Measurements from ENCODE around the gene ROBO2. TPM values are rescaled to one million over a fixed set of nuclear protein-coding genes. Genes with fewer than 3 reads are reported as not detected.

The ROBO2 gene
- total RNA-seq, 1 experiment from 2014 or later = 4.4 TPM

GRCh38 chr3:77466562-77467115, 426.7 kb downstream of the ROBO2 start:
- Histone ChIP-seq H3K27me3 (ENCODE audit: control insufficient read depth, insufficient read depth, low read length) (no peaks in the 10 kb centered on the region), H3K36me3 (replicated peaks; ENCODE audit: control insufficient read depth, insufficient read depth, low read length) (no peaks in the 10 kb centered on the region)

DNA sequence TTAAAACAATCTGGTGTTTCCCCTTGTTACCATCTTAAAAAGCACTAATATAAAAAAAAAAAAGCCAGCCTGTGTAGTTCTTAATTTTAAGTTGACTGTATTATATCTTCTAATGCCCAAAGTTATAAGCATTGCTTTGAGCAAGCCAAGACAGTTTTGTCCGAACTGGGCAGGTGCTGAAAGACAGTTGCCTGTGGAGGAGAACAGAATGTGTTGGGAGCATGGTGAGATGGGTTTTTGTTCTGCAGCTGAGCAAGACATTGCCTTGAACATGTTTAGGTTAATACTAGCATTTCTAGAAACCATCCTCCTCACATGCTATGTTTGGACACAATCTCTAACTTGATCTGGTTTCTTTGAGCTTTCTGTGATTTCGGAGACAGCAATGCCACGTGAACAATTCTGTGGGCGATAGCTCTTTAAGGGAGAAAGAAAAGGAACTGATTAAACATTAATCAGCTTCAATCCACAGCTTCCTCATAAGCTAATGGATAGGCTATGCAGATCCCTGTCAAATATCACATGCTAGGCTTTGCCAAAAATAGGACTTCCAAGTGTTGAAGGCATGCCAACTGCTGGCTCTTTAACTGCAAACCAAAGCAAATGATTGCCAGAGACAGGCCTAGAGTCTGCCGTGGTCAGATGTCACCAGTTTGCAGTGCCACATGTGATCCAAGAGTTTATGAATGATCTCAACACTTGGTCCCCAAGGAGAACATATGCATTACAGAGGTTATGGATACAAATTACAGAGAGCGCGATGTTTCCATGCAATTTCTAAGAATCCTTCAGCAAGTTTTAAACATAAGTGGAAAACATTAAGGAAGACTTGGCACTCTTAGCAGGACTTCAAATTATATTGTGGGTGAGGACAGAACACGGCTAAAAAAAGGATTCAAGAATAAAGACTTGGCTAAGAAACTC, 428.1 kb downstream of the ROBO2 start:
- Histone ChIP-seq H3K4me3 (ENCODE audit: insufficient read depth, low read depth, low read length) (no peak overlapping the region), H3K27me3 (ENCODE audit: control insufficient read depth, insufficient read depth, low read length) (no peaks in the 10 kb centered on the region), H3K36me3 (replicated peaks; ENCODE audit: control insufficient read depth, insufficient read depth, low read length) (no peaks in the 10 kb centered on the region)
- no peak for DNase-seq

More at GRCh38 chr3:77466562-77467115, 426.7 kb downstream of the ROBO2 start:
- no peak overlapping the region for H3K4me3 ChIP-seq (ENCODE audit: insufficient read depth, low read depth, low read length)
- DNase-seq = no peak

GRCh38 chr3:77468626-77469020, 428.7 kb downstream of the ROBO2 start:
- DNase-seq = no peak
- Histone ChIP-seq H3K27me3 (ENCODE audit: control insufficient read depth, insufficient read depth, low read length) (no peaks in the 10 kb centered on the region), H3K36me3 (replicated peaks; ENCODE audit: control insufficient read depth, insufficient read depth, low read length) (no peaks in the 10 kb centered on the region), H3K4me3 (ENCODE audit: insufficient read depth, low read depth, low read length) (no peak overlapping the region)

GRCh38 chr3:77475507-77475906, 435.6 kb downstream of the ROBO2 start:
- H3K4me3 ChIP-seq (ENCODE audit: insufficient read depth, low read depth, low read length) = no peak overlapping the region
- H3K27me3 ChIP-seq (ENCODE audit: control insufficient read depth, insufficient read depth, low read length) = no peaks in the 10 kb centered on the region
- DNase-seq = peak; percentile 26
- H3K36me3 ChIP-seq (replicated peaks; ENCODE audit: control insufficient read depth, insufficient read depth, low read length) = no peaks in the 10 kb centered on the region

DNA sequence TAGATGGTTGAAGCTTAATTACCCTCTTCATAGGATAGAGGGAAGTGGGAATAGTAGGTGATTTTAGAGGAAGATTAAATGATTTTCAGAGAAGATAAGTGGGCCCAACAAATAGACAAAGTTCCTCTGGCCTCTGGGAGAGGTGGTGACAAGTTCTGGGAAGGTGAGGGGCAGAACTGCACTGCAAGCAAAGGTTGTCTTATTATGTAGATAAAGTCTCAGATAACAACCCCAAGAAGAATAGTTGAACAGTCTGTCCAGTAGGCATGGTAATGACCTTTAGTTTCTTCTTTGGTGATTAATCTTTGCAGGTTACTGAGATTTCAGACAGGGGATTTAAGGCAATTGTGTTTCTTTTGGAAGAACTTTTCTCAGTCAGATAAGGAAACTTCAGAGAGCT, 439.1 kb downstream of the ROBO2 start:
- H3K4me3 ChIP-seq (ENCODE audit: insufficient read depth, low read depth, low read length) = no peak overlapping the region
- no peaks in the 10 kb centered on the region for H3K27me3 ChIP-seq (ENCODE audit: control insufficient read depth, insufficient read depth, low read length)
- no peak for DNase-seq

DNA sequence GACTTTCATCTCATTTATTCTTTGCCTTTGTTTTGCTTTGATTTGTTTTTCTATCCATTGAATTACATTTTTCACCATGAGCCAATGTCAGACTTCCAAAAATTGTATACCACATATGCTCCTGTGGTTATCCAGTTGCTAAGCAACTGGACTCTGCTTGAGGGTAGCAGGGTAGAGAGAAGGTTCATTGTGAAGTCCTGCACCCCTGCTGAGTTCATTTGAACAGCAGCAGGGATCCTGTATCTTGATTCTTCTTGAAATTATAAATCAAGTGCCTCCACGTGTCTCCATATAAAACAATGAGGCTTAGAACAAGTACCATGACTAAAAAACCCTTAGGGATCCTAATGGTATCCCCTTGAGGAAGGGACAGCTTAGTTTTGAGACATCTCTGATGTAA, 449.3 kb downstream of the ROBO2 start:
- no peaks in the 10 kb centered on the region for H3K36me3 ChIP-seq (replicated peaks; ENCODE audit: control insufficient read depth, insufficient read depth, low read length)
- H3K27me3 ChIP-seq (ENCODE audit: control insufficient read depth, insufficient read depth, low read length) = no peaks in the 10 kb centered on the region
- no peak overlapping the region for H3K4me3 ChIP-seq (ENCODE audit: insufficient read depth, low read depth, low read length)
- DNase-seq = no peak

More for the DNA sequence above, 439.1 kb downstream of the ROBO2 start:
- H3K36me3 ChIP-seq (replicated peaks; ENCODE audit: control insufficient read depth, insufficient read depth, low read length) = no peaks in the 10 kb centered on the region

- Histone ChIP-seq H3K27me3 (ENCODE audit: control insufficient read depth, insufficient read depth, low read length) (no peaks in the 10 kb centered on the region), H3K4me3 (ENCODE audit: insufficient read depth, low read depth, low read length) (no peak overlapping the region), H3K36me3 (replicated peaks; ENCODE audit: control insufficient read depth, insufficient read depth, low read length) (no peaks in the 10 kb centered on the region)
- no peak for DNase-seq
Measured at GRCh38 chr3:77491961-77492360, 452.1 kb downstream of the ROBO2 start.

DNA sequence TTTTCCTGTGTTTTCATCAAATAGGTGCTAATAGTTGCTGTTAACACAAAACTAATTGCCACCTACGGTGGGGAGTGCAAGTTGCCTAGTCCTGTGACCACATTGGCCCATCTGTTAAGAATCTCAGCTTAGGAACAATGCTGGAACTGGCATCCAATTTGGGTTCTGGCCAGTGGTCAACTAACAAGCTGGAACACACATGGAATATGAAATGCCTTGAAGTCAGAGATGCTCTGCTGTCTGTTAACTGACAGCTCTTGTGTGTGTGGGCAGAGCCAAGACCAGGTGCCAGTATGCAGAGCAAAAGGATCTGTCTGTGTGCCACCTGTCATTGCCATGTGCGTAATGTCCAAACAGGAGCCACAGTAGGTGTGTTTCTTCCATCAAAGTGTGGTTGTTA, 460.8 kb downstream of the ROBO2 start:
- H3K36me3 ChIP-seq (replicated peaks; ENCODE audit: control insufficient read depth, insufficient read depth, low read length) = no peaks in the 10 kb centered on the region
- no peak for DNase-seq
- no peaks in the 10 kb centered on the region for H3K27me3 ChIP-seq (ENCODE audit: control insufficient read depth, insufficient read depth, low read length)
- no peak overlapping the region for H3K4me3 ChIP-seq (ENCODE audit: insufficient read depth, low read depth, low read length)

- DNase-seq = no peak
- no peaks in the 10 kb centered on the region for H3K27me3 ChIP-seq (ENCODE audit: control insufficient read depth, insufficient read depth, low read length)
- H3K36me3 ChIP-seq (replicated peaks; ENCODE audit: control insufficient read depth, insufficient read depth, low read length) = no peaks in the 10 kb centered on the region
- H3K4me3 ChIP-seq (ENCODE audit: insufficient read depth, low read depth, low read length) = no peak overlapping the region
Measured at GRCh38 chr3:77506384-77506783, 466.5 kb downstream of the ROBO2 start.

GRCh38 chr3:77513542-77513941, 473.6 kb downstream of the ROBO2 start:
- no peaks in the 10 kb centered on the region for H3K27me3 ChIP-seq (ENCODE audit: control insufficient read depth, insufficient read depth, low read length)
- no peaks in the 10 kb centered on the region for H3K36me3 ChIP-seq (replicated peaks; ENCODE audit: control insufficient read depth, insufficient read depth, low read length)
- no peak overlapping the region for H3K4me3 ChIP-seq (ENCODE audit: insufficient read depth, low read depth, low read length)
- no peak for DNase-seq

DNA sequence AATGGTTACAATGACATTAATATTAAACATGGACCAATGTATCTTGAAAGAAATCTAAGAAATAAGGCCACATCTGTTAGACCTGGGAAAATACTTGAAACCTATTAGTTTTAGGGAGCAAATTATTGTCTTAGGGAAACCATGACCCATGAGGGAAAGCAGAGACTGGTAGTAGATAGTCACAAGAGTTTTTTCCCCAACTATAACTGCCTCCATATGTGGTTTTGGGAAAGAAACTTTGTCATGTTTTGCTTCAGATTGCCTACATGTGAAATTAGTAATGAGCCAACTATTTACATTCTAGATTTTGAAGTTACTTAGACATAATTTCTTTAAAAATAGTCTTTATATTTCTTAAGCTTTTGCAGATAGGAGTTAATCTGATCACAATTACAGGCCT, 474.9 kb downstream of the ROBO2 start:
- H3K36me3 ChIP-seq (replicated peaks; ENCODE audit: control insufficient read depth, insufficient read depth, low read length) = no peaks in the 10 kb centered on the region
- no peaks in the 10 kb centered on the region for H3K27me3 ChIP-seq (ENCODE audit: control insufficient read depth, insufficient read depth, low read length)
- no peak overlapping the region for H3K4me3 ChIP-seq (ENCODE audit: insufficient read depth, low read depth, low read length)
- DNase-seq = no peak

GRCh38 chr3:77524463-77524862, 484.6 kb downstream of the ROBO2 start:
- no peaks in the 10 kb centered on the region for H3K36me3 ChIP-seq (replicated peaks; ENCODE audit: control insufficient read depth, insufficient read depth, low read length)
- H3K27me3 ChIP-seq (ENCODE audit: control insufficient read depth, insufficient read depth, low read length) = peaks cover 2% of the 10 kb centered on the region; the same call in 1 of the 2 replicates
- no peak overlapping the region for H3K4me3 ChIP-seq (ENCODE audit: insufficient read depth, low read depth, low read length)
- DNase-seq = no peak

DNA sequence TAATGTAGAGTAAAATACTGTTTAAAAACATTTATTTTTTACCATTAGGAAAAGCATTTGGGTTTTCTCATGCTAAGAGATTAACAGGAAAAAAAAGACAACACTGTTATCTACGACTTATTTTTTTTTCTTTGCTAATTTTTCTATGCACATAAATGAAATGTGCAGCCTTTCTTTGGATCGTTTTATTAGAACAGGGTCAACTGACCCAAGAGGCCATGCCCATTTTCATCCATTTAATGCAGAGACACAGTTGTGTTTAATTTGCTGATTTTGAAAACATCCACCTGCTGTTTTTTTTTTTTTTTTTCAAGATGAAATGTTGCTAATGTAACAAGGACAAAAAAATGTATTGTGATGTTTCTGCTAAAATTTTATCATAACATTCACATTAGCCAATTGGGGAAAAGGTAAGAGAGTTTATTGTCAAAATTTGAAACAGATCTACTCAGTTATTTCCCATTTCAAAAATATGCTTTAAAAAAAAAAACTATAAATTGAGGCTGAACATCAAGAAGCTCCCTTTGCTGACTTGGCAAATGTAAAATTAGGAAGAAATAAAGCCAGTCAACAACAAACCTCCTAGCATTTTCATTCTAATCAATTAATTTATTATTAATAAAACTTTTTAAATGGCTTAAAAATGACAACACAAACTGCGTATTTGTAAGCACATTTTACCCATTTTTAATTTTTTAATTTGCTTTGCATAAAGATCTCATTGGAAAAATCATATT, 485.2 kb downstream of the ROBO2 start:
- H3K4me3 ChIP-seq (ENCODE audit: insufficient read depth, low read depth, low read length) = no peak overlapping the region
- H3K27me3 ChIP-seq (ENCODE audit: control insufficient read depth, insufficient read depth, low read length) = peaks cover 2% of the 10 kb centered on the region; the same call in 1 of the 2 replicates
- H3K36me3 ChIP-seq (replicated peaks; ENCODE audit: control insufficient read depth, insufficient read depth, low read length) = no peaks in the 10 kb centered on the region
- no peak for DNase-seq

DNA sequence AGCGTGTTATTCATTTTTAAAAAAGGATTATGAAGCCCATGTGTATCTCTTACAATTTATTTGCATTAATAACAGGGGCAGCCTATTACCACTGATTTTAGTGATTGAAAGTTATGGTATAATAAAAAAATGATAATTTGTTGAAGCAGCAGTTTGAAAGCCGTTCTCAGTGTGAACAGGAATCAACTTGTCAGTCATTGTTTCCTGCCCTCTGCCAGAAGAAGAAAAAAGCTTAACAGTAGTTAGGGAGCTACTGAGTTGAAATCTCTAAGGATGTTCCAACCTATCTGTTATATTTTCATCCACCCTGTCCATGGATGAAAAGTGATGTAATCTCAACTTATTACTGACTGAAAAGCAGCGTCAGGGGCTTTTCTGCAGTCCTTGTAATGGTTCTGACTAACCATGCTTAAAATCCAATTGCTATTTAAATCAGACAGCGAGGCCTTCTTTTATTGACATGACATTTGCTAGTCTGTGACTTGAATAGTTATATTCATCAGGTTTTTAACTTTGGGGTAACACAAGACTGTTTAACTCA, 486.7 kb downstream of the ROBO2 start:
- Histone ChIP-seq H3K36me3 (replicated peaks; ENCODE audit: control insufficient read depth, insufficient read depth, low read length) (no peaks in the 10 kb centered on the region), H3K4me3 (ENCODE audit: insufficient read depth, low read depth, low read length) (no peak overlapping the region), H3K27me3 (ENCODE audit: control insufficient read depth, insufficient read depth, low read length) (peaks cover 2% of the 10 kb centered on the region; the same call in 1 of the 2 replicates)
- DNase-seq = no peak

Data from H7 (cell line).